Measurements from ENCODE around the gene PPFIA4.

- TF ChIP-seq, protein P1, sequence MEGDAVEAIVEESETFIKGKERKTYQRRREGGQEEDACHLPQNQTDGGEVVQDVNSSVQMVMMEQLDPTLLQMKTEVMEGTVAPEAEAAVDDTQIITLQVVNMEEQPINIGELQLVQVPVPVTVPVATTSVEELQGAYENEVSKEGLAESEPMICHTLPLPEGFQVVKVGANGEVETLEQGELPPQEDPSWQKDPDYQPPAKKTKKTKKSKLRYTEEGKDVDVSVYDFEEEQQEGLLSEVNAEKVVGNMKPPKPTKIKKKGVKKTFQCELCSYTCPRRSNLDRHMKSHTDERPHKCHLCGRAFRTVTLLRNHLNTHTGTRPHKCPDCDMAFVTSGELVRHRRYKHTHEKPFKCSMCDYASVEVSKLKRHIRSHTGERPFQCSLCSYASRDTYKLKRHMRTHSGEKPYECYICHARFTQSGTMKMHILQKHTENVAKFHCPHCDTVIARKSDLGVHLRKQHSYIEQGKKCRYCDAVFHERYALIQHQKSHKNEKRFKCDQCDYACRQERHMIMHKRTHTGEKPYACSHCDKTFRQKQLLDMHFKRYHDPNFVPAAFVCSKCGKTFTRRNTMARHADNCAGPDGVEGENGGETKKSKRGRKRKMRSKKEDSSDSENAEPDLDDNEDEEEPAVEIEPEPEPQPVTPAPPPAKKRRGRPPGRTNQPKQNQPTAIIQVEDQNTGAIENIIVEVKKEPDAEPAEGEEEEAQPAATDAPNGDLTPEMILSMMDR (conservative IDR thresholded peaks at IDR 0.05): no peak
- no peak for TF ChIP-seq ZFX (IDR thresholded peaks at IDR 0.05)
Measured at GRCh38 chr1:203040513-203041275, 14.4 kb downstream of the PPFIA4 start.

Measured in C4-2B (cell line).